M059J (cell line): ENCODE measurements around the gene IFT122. TPM values are rescaled to one million over a fixed set of nuclear protein-coding genes. Genes with fewer than 3 reads are reported as not detected.

ENCODE experiments used
- total RNA-seq: library from RNA; depleted of rRNA; stranded (reverse); fragments of >200 nt; shearing (Covaris generic); gene quantifications from 2 replicates; pipeline ENCODE4 v1.2.3, GENCODE V29; 2014; rRNA removed

IFT122 gene
- total RNA-seq, 1 experiment from 2014 or later: 14.7 TPM

Other genes starting within 250 kb of the IFT122 start
- gene COPG1, start 190.6 kb upstream of the IFT122 start, total RNA-seq: 203 and 347 TPM in 2 replicates
- 41.4 and 46.4 TPM in 2 replicates for gene HMCES, start 161.4 kb upstream of the IFT122 start, total RNA-seq
- gene EFCAB12, start 11.6 kb upstream of the IFT122 start, total RNA-seq: not detected in 2 replicates
- 43.2 and 48.2 TPM in 2 replicates for gene MBD4, start 276 bp upstream of the IFT122 start, total RNA-seq
- 0.05 TPM in 1 of 2 replicates, not detected in the other for gene RHO, start 88.4 kb downstream of the IFT122 start, total RNA-seq
- gene H1-8, start 103.0 kb downstream of the IFT122 start, total RNA-seq: not detected in 2 replicates
- 76.9 and 126 TPM in 2 replicates for gene PLXND1, start 166.5 kb downstream of the IFT122 start, total RNA-seq